DMS114 treated with DMSO at 0.1 percent for 48 hours (cell line): ENCODE data around the gene DCAF5.
"Not testable (repeated sequence)": the region's sequence is repeated elsewhere in the genome, so short reads cannot be mapped to it uniquely, and the experiment has no call there.

ENCODE experiments used
- DNase-seq: peaks from one replicate; lab custom pipeline; 2025; ENCODE audit not compliant: unreplicated experiment; lab: John Stamatoyannopoulos, UW

Gene DCAF5

DNA sequence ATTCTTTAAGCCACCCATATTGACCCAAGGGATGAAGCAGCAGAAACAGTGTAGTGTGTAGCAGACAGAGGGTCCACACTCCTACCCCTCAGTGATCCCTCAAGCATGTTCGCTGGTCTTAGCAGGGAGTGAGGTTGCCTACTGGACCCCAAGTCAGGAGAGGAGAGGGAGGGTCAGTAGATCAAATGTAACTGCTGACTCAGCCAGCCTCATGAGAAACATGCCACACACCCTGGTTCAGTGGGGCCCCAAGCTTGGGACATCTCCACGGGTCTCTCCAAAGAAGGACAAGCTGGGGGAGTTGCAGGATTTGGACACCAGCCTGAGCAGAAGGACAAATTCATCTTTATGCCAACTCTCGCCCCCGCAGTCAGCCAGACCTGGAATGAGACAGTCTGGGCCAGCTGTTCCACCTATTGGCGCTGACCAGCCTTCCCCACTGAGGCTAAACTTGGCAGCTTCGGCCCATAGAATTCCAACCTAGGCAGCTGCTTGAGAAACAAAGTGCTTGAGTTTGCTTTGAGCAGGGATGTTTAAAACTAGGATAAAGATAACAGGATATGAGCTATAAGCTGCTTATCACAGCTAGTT lies 107.9 kb downstream of the DCAF5 start:
- no peak for DNase-seq

DNA sequence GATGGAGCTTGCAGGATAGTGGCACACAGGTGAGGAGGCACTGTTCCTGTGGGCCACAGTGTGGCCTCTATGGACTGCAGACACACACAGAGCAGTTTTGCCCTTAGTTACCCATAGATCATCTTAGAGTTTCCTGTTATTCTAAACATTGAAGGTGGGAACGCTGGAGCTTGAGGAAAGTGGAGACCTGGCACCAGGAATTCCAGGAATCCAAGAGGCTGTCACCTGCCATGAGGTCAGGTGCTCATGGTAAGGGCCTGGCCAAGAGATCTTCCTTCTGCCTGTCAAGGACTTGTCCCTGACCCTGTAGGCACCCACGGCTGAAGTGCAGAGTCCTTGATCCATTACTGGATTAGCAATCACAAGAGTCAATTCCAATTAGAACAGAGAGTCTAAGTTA lies 108.6 kb downstream of the DCAF5 start:
- DNase-seq, result no peak

DNA sequence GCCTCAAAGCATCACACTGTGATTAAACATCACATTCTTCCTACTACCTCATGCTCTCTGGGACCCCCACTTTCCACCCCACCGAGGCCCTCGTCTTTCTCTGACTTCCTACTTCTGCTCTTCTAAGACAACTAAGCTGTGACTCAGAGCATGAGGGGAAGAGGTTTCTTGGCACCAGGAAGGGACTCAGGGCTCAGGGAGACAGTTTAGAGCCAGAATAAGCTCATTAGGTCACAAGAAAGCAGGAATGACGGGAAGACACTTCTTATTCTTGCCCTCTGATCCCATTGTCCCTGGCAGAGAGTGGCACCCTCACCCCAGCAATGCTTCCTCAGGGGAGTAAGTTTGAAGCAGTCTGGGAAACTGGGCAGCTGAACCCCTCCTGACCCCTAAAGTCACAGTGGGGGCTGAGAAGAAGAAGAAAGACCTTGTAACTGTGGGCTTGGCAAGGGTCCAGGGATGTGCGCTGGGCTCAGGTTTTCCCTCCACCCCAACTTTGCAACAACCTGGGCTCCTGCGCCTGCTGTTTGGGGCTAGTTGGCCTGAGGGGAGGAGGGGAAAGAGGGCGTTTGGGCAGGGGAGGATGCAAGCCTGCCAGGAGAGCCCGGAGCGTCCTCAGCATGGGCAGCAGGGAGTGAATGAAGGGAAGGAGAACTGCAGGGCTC lies 109.2 kb downstream of the DCAF5 start:
- no peak for DNase-seq

DNA sequence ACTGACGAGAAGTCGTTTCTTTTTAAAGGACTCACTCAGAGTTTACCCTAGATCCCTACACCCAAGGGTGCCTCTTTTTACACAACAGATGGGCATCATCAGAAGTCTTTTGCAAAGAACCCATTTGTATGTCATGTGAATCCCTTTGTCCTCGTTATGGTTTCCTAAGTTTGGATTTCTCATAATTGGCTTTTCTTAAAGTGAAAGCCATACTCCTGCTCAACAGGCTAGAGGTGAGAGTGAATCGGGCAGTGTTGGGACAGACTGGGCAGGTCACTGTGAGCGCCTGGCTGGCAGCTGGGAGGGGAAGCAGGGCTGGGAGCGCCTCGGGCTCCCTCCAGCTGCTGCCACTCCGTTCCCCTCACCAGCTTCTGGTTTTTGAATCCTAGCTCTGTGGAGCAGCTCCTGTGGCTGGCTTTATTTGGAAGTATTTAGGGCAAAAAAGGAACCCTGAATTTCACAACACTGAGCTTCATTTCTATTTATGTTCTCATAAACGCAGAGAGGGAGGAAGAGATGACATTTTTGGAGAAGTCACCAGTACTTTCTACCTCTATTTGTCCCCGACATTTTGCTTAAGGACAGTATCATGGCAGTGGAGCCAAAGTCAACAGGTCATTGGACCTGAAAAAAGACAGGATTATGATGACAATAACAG lies 110.0 kb downstream of the DCAF5 start:
- DNase-seq, result no peak

DNA sequence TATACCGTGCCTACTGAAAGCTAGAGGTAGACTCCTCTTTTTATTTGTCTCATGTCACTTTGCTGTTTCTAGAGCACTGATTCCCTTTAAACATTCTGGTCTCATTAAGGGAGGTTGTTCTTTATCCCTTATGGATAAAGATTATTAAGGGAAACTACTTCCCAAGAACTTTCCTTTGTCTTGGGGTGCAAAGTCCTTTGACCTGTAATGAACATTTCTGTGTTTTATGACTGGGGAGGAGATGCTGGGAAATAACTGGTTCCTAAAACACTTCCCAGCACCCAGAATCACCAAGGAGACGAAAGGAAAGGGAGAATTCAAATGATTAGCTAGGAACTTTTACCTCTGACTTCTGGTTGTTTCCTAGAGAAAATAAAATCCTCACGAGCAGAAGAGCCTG lies 110.6 kb downstream of the DCAF5 start:
- DNase-seq, result no peak

DNA sequence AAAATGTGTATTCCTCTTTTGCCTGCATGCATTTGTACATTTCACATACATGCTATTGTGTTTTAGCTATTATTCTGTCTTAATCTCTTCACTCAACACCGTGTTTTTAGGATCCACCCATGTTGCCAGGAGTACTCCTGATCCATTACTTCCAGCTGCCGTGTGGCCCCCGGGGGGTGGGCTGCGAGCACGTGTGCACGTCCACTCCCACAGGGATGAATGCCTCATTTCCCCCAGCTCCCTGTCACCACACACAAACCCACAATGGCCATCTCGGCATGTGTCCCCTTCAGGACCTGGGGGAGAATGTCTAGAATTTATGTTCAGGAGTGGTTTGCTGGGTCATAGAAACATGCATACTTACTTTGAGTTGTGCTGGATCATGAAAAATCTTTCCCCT lies 111.1 kb downstream of the DCAF5 start:
- no peak for DNase-seq

DNA sequence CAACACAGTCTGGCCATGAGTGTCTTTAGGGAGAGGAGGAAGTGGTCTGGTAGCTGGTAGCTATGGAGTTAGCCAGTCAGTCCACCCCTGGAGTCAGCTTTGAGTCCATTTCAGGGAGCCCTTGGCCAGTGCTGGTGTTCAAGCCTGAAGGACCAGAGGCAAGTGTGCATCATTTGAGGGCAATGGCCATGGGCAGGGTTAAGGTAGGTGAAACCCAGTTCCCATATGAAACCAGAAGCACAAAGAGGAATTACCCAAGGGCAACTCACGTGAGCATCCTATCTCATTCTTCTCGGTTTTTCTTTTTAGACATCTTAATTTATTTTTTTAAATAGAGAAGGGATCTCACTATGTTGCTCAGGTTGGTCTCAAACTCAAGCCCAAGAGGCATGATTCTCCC lies 112.6 kb downstream of the DCAF5 start:
- no peak for DNase-seq

DNA sequence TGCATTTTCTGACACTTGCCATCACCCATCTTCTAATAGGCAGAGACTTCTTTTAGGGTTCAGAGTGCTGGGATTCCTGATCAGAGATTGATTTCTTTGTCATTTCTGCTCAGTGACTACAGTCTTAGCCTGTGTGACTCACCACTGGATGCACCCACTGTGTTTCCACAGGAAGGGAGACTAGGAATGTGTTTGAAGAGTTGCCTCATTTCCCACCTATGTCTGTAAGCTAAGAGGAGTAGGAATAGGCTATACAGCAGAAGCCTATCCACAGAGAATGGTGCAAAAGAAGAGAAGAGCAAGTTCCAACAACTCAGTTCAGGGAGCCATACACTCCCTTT lies 113.7 kb downstream of the DCAF5 start:
- no peak for DNase-seq

DNA sequence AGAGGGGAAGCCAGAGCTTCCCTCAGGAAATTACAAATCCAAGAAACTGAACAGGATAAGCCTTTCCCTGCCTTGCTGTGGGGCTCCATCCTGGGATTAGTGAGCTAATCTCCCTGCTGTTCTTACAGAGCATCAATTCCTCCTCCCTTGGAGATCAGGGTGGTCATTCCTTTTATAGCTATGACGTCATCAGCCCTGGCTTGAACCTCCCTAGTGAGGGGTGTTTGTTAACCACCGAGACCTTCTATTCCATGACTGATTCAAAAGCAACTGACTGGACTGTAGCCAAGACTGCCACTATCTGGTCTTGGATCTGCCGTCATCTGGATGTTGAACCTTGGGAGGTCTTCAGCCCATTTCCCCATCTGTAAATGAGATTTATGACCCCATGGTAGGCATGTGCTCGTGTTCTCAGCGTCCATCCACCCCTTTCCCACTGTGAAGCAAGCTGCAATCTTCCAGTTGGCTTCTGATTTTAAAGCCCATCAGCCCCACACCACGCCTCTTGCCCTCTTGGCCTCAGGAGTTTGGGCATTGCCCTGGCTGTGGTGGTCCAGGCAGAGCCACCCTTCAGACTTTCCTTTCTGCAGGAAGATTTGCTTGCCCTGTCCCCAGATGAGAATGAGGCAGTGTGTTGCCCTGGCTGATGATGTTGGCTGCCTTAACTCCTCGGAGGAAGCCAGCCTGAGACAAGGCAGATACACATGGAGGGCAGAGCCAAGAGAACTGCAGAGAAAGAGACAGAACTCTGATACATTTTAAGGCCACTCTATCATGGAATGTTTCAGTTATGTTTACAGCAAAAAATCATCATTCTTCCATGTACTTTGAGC lies 114.2 kb downstream of the DCAF5 start:
- DNase-seq, result no peak

DNA sequence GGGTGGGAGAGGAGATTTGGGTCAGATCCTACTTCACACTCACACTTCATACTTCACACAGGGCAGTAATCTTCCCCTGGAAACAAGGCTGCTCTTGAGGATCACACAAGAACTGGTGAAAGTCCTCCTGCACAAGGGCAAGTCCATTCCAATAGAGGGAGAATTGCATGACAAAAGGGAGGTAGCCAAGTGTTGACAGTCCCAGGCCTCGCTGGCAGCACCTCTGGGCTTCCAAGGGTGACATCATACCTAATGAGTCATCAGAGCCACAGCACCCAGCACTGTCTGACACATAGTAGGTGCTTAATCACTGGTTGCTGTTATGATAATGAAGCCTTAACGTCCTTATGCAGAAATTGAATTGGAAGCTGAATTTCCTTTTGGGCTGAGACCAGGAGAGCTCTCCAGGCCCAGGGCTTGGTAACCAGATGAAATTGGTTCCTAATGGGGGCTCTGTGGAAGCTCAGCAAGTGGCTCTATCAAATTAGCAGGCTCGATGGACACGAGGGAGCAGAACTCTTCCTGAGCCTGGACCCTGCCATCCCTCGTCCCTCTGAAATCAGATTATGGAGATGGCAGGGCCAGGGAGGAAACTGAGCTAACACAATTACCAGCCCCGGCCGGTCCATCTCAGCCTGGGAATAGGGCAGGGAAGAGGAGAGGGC lies 115.0 kb downstream of the DCAF5 start:
- no peak for DNase-seq

DNA sequence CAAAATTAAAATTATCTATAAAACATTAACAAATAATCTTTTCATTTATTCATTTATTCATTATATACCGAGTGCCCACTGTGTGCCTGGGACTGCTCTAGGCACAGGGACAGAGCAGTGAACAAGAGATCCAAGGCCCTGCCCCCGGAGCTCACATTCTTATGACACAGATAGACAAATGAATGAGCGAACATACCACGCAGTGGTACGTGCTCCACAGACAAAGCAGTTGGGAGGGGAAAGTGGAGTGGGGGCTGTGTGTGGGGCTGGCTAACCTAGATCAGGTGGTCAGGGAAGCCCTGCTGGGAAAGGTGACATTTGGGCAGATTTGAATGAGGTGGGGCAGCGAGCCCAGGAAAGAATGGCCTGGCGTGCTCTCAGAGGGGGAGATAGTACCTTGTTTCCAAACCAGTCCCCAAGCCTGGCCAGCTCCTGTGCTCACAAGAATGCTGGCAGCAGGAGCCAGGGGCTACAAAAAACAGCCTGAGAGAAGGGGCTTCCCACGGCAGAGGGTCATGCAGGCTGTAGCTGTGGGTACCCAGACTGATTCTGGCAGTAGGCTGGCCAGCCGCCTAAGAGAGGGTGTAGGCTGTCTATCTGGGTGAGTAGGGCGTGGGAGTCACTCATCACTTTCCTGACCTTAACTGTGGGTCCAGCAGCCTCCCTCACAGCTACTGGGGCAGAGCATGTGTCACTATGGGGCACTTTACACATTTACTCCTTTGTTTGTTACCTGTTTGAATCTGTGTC lies 116.0 kb downstream of the DCAF5 start:
- DNase-seq, result no peak

DNA sequence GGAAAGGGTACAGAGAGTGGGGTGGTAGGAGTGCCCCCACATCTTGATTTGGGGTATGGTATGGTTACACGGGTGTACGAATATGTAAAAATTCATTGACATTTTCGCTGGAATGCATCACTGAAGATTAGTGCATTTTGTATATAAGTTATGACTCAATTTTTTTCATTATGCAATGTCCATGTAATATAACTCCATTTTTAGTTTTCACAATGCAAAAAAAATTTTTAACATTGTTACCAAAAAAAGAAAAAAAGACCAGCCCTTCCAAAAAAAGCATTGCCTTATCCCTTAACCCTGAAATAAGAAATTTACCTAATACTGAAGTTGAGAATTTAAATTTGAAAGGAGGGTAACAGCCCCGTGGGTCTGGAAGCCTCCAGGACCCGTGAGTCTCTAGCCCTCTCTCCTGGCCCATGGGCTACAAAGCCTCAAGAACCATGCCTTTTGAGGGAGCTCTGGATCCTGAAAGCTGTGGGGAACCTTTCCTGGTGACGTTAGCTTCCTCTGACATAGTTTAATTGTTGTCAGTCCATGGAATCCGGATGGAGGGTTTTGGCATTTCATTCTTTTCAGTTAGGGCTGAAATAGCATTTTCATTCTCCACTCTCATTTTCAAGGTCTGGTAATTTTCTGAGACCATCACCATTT lies 118.2 kb downstream of the DCAF5 start:
- DNase-seq, result no peak

DNA sequence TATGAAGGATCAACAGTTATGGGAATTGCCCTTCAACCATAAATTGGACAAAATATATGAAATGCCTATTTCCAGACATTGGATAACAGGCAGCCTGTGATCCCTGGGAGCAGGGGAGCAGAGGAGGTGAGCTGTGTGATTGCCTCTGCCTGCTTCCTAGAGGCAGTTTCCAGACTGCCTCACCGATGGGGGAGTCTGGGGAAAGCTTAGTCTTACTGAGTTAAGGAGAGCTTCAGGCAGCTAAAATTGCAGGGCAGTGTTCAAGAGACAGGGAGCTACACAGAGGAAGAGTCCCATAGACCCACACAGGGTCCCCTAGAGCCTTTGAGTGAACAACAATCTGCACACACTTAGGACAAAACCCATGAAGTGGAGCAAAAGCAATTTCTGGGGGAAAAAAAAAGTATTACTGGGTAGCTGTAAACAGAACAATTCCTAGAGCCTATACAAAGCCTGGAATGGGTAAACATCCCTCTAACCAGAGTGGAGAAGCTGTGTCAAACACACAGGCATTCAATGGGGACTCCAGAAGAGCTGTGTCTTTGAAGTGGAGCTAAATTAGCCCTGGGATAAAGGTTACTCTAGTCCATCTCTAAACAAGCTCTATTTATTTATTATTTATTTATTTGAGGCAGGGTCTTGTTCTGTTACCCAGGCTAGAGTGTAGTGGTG lies 125.5 kb downstream of the DCAF5 start:
- no peak for DNase-seq

DNA sequence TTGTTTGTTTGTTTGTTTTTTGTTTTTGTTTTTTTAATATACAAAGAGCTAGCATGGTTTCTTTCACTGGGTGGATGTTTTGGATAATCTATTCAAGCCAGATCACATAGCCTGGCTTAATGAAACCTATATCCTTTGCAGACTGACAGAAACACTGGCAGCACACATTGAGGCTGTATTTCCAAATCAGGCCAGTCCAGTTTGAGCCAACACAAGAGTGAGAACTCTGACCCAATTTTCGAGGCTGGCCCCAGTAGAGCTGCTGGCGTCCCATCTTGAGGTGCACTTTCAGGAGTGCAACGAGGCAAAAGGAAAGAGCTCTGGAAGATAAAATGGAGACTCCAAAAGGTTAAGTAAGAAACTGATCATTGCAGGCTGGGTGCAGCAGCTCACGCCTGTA lies 129.9 kb downstream of the DCAF5 start:
- DNase-seq, result no peak

DNA sequence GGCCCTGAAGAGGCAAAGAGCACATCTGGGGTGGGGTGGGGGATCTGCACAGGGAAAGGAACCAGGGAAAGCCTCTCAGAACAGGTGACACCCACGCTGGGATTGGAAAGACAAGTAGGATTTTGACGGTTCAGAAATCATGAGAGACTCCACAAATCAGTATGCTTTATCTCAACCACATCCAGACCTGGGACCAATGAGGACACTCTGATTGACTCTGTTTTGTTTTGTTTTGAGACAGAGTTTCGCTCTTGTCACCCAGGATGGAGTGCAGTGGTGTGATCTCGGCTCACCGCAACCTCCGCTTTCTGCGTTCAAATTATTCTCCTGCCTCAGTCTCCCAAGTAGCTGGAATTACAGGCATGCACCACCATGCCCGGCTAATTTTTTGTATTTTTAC lies 130.8 kb downstream of the DCAF5 start:
- not testable (repeated sequence) for DNase-seq

DNA sequence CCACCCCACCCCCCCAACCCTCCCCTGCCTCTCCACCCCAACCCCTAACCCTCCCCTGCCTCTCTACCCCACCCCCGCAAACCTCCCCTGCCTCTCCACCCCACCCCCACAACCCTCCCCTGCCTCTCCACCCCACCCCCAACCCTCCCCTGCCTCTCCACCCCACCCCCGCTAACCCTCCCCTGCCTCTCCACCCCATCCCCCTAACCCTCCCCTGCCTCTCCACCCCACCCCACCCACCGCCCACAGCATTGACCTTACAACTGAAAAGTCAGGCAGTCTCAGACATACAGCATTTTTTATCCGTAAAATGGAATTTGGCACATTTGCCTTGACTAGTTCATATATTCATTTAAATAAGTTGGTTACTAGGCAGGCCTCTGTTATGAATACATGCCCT lies 135.2 kb downstream of the DCAF5 start:
- no peak for DNase-seq

DNA sequence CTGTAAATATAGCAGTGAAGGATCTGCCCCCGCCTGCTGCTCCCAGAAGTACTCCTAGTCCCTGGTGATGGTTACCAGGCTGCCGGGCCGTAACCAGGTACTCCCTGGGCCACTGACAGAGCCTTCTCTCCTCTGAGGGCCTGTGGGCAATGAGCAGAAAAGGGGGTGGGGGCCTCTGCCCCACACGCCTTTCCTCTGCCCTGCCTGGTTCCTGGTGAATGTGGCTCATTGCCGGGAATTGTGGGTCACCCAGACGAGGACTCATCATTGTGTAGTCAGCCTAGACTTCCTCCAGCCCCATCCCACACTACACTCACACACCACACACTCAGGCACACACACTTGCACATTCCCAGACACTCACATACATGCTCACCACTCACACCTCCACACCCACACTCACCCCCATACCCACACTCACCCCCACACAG lies 138.1 kb downstream of the DCAF5 start:
- DNase-seq, result no peak

DNA sequence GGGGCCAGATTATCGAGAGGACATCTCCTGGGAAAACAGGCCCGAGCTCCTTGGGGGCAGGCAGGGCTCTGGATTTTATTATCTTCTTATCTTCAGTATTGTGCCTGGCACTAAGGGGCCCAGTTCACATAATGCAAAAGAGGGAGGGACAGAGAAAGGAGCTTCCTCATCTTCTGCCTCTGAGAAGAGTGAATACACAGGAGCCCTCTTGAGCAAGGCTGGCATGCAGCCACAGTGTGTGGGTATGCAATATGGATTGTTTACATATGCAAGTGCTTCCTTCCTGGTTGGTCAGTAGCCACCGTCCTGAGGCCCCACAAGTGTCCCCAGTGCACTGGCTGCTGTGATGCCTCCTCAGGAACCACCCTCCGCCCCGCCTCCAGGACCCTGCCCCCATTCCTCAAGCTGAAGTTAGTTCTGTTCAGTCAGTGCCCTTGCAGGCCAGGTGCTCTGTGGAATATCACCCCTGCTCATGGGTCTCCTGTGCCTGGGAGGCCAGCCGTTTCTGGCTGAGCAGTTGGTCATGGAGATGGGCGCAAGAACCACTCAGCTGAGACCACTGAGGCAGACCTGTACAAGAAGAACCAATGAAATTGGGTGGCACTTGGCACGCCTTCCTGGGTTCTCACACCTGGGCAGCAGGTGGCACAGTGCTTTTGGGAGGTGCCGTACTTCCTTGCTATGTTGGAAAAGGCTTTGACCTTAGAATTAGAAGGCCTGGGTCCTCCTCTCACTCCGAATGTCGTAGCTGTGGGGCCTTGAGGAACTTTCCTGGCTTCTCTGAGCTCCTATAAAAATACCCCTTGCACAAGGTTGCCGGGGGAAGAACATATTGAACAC lies 138.8 kb downstream of the DCAF5 start:
- no peak for DNase-seq
